Measurements from ENCODE around the gene SH3PXD2A. TPM values are rescaled to one million over a fixed set of nuclear protein-coding genes. Genes with fewer than 3 reads are reported as not detected.

The SH3PXD2A gene
- total RNA-seq, 1 donor from 2014 or later: 56.2 TPM

DNA sequence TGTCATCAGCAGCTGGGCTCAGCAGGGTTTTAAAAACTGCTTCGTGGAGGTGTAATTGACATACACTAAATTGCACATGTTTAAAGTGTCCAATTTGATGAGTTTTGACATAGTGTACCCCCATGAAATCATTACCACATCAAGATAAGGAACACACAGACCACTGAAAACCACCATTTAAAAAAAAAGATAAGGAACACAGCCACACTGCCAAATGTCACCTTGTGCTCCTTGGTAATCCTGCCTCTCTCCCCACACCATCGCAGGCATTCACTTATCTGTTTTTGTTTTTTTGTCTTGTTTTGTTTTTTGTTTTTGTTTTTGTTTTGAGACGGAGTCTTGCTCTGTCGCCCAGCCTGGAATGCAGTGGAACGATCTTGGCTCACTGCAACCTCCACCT, 286.9 kb downstream of the SH3PXD2A start:
- no peaks in the 10 kb centered on the region for H3K9me3 ChIP-seq
- H3K27ac ChIP-seq: no peak overlapping the region
- no peak overlapping the region for H3K4me3 ChIP-seq
- intact Hi-C loops (cut with DNase I): no loop called here
- peaks cover 62% of the 10 kb centered on the region for H3K4me1 ChIP-seq
- no peaks in the 10 kb centered on the region for H3K27me3 ChIP-seq
- no peak for DNase-seq (ENCODE audit: extremely low spot score in 2 of 2)
- TF ChIP-seq, protein P1, sequence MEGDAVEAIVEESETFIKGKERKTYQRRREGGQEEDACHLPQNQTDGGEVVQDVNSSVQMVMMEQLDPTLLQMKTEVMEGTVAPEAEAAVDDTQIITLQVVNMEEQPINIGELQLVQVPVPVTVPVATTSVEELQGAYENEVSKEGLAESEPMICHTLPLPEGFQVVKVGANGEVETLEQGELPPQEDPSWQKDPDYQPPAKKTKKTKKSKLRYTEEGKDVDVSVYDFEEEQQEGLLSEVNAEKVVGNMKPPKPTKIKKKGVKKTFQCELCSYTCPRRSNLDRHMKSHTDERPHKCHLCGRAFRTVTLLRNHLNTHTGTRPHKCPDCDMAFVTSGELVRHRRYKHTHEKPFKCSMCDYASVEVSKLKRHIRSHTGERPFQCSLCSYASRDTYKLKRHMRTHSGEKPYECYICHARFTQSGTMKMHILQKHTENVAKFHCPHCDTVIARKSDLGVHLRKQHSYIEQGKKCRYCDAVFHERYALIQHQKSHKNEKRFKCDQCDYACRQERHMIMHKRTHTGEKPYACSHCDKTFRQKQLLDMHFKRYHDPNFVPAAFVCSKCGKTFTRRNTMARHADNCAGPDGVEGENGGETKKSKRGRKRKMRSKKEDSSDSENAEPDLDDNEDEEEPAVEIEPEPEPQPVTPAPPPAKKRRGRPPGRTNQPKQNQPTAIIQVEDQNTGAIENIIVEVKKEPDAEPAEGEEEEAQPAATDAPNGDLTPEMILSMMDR (IDR thresholded peaks at IDR 0.05): no peak
- TF ChIP-seq POLR2A (IDR thresholded peaks at IDR 0.05): no peak
- H3K36me3 ChIP-seq: no peaks in the 10 kb centered on the region

DNA sequence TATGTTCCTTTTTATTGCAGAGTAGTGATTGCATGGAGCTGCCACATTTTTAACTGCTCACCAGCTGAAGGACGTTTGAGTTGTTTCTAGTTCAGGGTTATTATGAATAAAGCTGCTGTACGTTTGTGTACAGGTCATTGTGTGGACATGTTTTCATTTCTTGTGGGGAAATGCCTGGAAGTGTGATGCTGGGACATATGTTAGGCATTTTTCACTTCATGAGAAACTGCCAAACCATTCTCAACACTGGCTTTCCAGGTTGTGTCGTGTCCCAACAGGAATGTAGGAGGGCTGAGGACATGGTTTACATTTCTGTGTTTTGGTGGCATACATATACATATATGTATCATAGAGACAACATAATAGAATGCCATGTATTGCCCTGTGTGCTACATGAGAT, 288.8 kb downstream of the SH3PXD2A start:
- no peak for DNase-seq (ENCODE audit: extremely low spot score in 2 of 2)
- Histone ChIP-seq H3K4me1 (peaks cover 55% of the 10 kb centered on the region), H3K9me3 (no peaks in the 10 kb centered on the region), H3K36me3 (no peaks in the 10 kb centered on the region), H3K27me3 (no peaks in the 10 kb centered on the region), H3K27ac (no peak overlapping the region), H3K4me3 (no peak overlapping the region)
- no peak for TF ChIP-seq POLR2A (IDR thresholded peaks at IDR 0.05)
- TF ChIP-seq, protein P1 (IDR thresholded peaks at IDR 0.05): no peak
- TF ChIP-seq POLR2AphosphoS5 (IDR thresholded peaks at IDR 0.05; ENCODE audit: insufficient read depth in 1 of 2, low read depth in 1 of 2): no peak
- intact Hi-C loops (cut with DNase I): no loop called here

DNA sequence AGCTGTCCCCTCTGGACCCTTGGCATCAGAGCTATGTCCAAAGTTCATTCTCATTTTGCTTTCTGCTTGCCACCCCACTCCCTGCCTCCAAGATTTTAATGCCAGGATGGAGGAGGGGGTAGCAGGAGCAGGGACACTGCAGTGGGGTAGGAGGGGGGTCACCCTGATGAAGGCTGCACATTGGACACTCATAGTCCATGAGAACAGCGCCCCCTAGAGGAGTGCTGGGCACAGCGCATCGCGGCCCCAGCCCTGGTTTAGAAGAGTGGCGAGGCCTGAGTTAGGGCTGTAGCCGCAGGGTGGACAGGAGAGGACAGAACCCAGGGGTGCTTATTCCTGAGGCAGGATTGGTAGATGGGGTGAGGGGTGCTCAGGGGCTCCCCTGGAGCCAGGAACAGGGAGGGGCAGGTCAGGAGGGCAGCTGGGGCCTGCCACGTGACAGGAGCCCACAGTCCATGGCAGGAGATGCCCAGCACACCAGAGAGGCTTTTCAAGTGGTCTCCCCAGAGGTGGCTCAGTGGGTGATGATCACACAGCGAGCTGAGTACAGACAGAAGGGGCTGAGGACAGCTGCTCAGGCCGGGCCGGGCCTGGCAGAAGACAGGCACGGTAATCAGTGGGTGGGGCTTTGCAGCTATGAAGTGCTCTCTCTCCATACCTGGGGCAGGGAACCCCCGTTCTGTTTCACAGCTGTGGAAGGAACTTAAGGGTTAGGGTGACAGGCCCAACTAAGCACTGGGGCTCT, 290.4 kb downstream of the SH3PXD2A start:
- Histone ChIP-seq H3K27ac (peak overlapping the region; percentile 76), H3K27me3 (no peaks in the 10 kb centered on the region), H3K4me1 (peaks cover 40% of the 10 kb centered on the region), H3K36me3 (no peaks in the 10 kb centered on the region), H3K9me3 (no peaks in the 10 kb centered on the region), H3K4me3 (no peak overlapping the region)
- no peak for DNase-seq (ENCODE audit: extremely low spot score in 2 of 2)
- intact Hi-C loops (cut with DNase I): no loop called here
- no peak for TF ChIP-seq POLR2AphosphoS5 (IDR thresholded peaks at IDR 0.05; ENCODE audit: insufficient read depth in 1 of 2, low read depth in 1 of 2)
- TF ChIP-seq, protein P1 (IDR thresholded peaks at IDR 0.05): no peak

DNA sequence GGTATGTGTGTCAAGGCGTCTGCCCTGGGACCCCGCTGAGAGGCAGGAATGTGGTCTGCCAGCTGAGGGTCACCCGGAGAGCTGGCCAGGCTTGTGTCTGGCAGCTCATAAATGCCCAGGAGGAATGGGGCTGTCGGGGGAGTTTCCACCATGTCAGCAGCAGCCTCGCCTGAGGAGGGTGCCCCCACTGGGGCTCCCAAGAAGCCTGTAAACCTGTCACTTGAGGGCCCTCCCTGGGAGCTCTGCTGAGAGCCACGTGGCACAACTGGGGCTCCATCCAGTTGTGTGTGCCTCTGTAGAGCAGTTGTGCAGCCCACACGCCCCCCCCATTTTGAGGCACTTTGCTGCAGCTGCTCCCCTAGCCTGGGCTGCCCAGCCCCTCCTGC, 291.3 kb downstream of the SH3PXD2A start:
- Histone ChIP-seq H3K4me3 (no peak overlapping the region), H3K4me1 (peaks cover 32% of the 10 kb centered on the region), H3K27ac (peak overlapping the region; percentile 76), H3K27me3 (no peaks in the 10 kb centered on the region), H3K9me3 (no peaks in the 10 kb centered on the region), H3K36me3 (no peaks in the 10 kb centered on the region)
- no peak for DNase-seq (ENCODE audit: extremely low spot score in 2 of 2)
- TF ChIP-seq POLR2A (IDR thresholded peaks at IDR 0.05) (no peak), POLR2AphosphoS5 (IDR thresholded peaks at IDR 0.05; ENCODE audit: insufficient read depth in 1 of 2, low read depth in 1 of 2) (peak in 1 of 2 donors; percentile 46)
- intact Hi-C loops (cut with DNase I): no loop called here

DNA sequence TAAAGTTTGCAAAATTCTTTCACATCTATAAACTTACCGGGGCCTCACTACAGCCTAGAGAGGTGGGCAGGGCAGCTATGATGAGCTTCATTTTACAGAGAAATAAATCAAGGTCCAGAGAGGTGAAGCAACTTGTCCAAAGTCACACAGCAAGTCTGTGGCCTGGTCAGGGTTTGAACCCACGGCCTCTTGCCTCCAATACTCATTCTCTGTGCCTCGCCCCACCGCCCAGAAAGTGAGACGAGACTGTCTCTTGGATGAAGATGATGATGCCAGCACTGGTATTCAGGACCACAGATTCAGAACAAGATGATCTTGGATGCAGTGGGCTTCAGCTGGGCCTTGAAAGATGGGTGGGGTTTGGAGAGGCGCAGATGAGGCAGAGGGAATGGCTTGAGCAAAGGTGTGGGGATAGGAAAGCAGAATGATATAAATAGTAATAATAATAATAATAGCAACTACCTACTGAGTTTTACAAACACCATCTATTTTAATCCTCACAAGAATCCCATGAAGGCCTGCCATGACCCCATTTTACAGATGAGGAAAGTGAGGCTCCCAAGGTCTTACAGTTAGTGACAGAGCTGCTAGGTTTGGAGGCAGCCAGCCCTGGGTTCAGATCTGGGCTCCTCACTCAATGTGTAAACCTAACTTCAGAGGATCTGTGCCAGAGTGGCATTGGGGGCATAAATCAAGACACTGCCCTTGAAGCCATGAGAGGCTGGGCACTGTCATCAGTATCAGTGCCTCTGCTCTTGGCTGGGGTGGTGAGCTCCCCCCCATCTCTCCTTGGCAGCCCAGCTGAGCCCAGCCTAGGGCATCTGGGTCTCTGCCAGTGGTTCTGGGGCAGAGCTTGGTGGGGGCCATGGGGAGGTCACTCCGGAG, 291.9 kb downstream of the SH3PXD2A start:
- no peaks in the 10 kb centered on the region for H3K27me3 ChIP-seq
- intact Hi-C loops (cut with DNase I): no loop called here
- no peaks in the 10 kb centered on the region for H3K36me3 ChIP-seq
- TF ChIP-seq POLR2A (IDR thresholded peaks at IDR 0.05) (no peak), POLR2AphosphoS5 (IDR thresholded peaks at IDR 0.05; ENCODE audit: insufficient read depth in 1 of 2, low read depth in 1 of 2) (no peak)
- TF ChIP-seq, protein P1 (IDR thresholded peaks at IDR 0.05): no peak
- H3K9me3 ChIP-seq: no peaks in the 10 kb centered on the region
- peak overlapping the region; percentile 76 for H3K27ac ChIP-seq
- H3K4me1 ChIP-seq: peaks cover 30% of the 10 kb centered on the region
- no peak overlapping the region for H3K4me3 ChIP-seq
- no peak for DNase-seq (ENCODE audit: extremely low spot score in 2 of 2)
